ENCODE results near the gene C20orf144.

The C20orf144 gene

DNA sequence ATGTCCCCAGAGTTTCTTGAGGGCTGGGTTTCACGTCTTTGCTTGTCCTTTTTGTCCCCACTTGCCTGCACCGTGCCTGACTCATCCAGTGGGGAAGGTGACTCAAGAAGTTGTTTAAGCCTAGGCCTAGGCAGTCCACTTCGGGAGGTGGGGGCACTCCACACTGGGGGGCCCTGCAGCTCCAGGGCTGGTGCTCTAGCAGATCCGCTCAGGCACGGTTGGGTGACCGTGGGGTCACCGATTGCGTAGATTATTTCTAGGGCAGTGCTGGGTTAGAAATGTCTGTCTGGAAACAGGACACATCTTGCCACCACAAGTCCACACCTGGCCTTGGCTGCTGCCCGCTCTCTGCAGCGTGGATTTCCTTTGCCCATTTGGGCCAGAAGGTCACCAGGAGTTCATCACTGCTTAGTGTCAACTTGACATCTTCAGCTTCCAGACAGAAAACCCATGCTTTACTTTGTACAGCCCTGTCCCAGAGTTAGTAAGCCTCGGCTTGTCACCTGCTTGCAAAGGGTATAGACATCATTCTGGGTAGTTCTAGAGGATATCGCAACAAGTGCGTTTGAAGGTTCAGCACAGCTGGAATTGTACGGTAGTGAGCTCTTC, 13.6 kb upstream of the C20orf144 start:
- Histone ChIP-seq H3K9ac (no peak overlapping the region), H3K27me3 (no peaks in the 10 kb centered on the region), H3K27ac (0 out of 2 replicates have a peak overlapping the region, but pooled peaks have one; percentile 6), H3K4me1 (peaks cover 24% of the 10 kb centered on the region), H3K4me3 (no peak overlapping the region), H3K36me3 (peaks cover 38% of the 10 kb centered on the region), H4K20me1 (peaks cover 39% of the 10 kb centered on the region), H3K4me2 (peak overlapping the region; percentile 30), H3K9me3 (no peaks in the 10 kb centered on the region)
- no peak for TF ChIP-seq Cebpa-rat (IDR thresholded peaks at IDR 0.05)

DNA sequence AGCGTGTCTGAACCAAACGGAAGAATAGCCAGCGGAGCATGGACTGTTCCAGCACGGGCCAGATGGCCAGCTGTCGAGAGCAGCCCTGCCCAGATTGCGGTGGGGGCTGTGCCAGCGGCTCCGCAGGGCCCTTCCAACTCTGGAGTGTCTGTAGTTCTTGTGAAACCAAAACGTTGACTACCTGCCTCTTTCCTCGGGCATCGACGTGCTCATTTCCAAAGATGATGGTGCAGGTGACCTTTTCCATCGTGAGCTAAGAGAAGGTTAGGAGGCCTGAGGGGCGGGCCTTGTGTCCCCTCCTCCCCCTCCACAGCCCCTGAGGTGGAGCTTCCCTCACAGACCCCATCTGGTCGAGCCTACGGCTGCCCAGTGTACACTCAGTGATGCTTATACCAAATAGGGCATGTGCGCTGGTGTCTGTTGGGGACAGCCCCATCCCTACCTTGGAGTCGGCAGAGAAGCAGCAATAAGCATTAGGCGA, 12.9 kb upstream of the C20orf144 start:
- peaks cover 24% of the 10 kb centered on the region for H3K4me1 ChIP-seq
- no peak for TF ChIP-seq Cebpa-rat (IDR thresholded peaks at IDR 0.05)
- no peaks in the 10 kb centered on the region for H3K27me3 ChIP-seq
- 0 out of 2 replicates have a peak overlapping the region, but pooled peaks have one; percentile 30 for H3K4me2 ChIP-seq
- H3K9ac ChIP-seq: no peak overlapping the region
- H3K36me3 ChIP-seq: peaks cover 33% of the 10 kb centered on the region
- peaks cover 38% of the 10 kb centered on the region for H4K20me1 ChIP-seq
- H3K4me3 ChIP-seq: no peak overlapping the region
- 0 out of 2 replicates have a peak overlapping the region, but pooled peaks have one; percentile 6 for H3K27ac ChIP-seq
- H3K9me3 ChIP-seq: no peaks in the 10 kb centered on the region

DNA sequence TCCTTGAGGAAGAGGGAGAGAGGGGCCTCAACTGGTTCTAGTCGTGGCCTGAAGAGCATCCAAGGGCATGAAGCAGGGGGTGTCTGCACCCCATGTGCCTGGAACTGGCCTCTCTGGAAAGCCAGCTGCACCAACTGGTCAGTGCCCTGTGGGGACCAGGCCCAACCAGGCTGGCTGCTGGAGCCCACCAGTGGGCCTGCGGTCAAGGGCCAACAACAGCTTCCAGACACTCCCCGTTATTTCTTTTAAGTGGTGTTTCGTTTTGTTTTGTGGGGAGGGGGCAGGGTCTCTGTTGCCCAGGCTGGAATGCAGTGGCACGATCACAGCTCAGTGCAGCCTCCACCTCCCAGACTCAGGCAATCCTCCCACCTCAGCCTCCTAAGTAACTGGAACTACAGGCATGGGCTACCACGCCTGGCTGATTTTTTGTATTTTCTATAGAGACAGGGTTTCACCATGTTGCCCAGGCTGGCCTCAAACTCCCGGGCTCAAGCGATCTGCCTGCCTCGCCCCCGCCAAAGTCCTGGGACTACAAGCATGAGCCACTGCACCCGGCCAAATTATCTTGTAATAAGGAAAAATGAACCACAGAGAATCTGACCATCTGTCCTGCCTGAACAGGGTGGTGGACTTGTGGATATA, 11.9 kb upstream of the C20orf144 start:
- H3K27me3 ChIP-seq: no peaks in the 10 kb centered on the region
- H3K4me1 ChIP-seq: peaks cover 24% of the 10 kb centered on the region
- no peak overlapping the region for H3K4me3 ChIP-seq
- H3K27ac ChIP-seq: no peak overlapping the region
- H3K9ac ChIP-seq: no peak overlapping the region
- no peak for TF ChIP-seq Cebpa-rat (IDR thresholded peaks at IDR 0.05)
- no peak overlapping the region for H3K4me2 ChIP-seq
- H4K20me1 ChIP-seq: peaks cover 30% of the 10 kb centered on the region
- H3K9me3 ChIP-seq: no peaks in the 10 kb centered on the region
- H3K36me3 ChIP-seq: peaks cover 23% of the 10 kb centered on the region

DNA sequence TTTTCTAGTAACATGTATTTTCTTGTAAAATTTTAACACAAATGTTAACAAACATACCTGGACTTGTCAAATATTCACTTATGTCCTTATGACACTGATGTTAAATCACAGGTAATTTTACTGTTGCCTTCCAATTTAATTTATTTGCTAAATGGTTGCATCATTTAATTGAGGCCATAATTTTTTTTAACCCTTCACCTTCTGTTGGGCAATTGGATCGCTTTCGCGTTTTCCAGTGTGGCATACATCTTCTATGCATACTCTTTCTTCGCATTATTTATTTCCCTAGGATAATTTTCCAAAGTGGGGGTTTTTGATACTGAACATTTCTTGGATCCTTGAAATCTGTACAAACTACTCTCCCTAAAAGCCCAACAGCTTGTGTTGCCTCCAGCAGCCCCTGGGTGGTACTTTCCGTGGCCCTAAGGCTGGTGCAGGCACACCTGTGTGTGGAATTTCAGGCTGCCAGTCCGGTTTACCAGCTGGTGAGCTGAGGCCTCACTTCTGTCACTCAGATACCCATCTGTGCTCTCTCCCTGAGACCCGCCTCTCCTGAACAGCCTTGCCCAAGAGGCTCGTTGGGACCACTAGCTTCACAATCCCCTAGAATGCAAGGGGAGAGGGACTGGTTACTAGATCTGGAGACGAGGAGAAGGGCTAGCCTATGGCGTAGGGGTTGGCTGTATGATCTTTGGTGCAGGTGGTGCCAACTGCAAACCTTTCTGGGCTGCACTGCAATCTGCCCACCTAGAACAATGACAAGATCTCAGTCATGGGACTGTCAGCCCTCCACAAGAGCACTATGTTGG, 11.2 kb upstream of the C20orf144 start:
- H3K9me3 ChIP-seq: no peaks in the 10 kb centered on the region
- no peak overlapping the region for H3K9ac ChIP-seq
- H3K36me3 ChIP-seq: peaks cover 16% of the 10 kb centered on the region; the same call in 1 of the 2 replicates
- peaks cover 24% of the 10 kb centered on the region for H3K4me1 ChIP-seq
- peaks cover 30% of the 10 kb centered on the region for H4K20me1 ChIP-seq
- no peak for TF ChIP-seq Cebpa-rat (IDR thresholded peaks at IDR 0.05)
- no peak overlapping the region for H3K4me3 ChIP-seq
- H3K27me3 ChIP-seq: no peaks in the 10 kb centered on the region
- no peak overlapping the region for H3K27ac ChIP-seq
- no peak overlapping the region for H3K4me2 ChIP-seq

DNA sequence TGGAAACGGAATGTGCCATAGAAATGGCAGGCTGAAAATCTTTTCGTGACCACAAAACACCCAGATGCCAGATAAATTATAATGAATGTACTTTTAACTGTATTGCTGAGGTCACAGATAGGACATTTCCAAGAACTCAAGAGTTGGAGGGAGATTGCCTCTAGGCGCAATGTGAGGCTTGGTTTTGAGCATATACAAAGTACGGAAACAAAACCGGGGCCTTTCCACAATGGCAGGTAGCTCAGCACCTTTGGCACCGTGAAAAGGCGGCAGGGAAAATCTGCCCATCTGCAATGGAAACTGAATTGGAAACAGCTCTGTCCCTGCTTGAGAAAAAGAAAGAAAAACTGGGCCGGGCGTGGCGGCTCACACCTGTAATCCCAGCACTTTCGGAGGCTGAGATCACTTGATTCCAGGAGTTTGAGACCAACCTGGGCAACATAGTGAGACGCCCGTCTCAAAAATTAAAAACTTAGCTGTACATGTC, 10.5 kb upstream of the C20orf144 start:
- no peak for TF ChIP-seq Cebpa-rat (IDR thresholded peaks at IDR 0.05)
- H3K4me2 ChIP-seq: no peak overlapping the region
- no peaks in the 10 kb centered on the region for H3K27me3 ChIP-seq
- no peak overlapping the region for H3K27ac ChIP-seq
- no peak overlapping the region for H3K9ac ChIP-seq
- H3K9me3 ChIP-seq: no peaks in the 10 kb centered on the region
- H3K4me3 ChIP-seq: no peak overlapping the region
- peaks cover 27% of the 10 kb centered on the region for H4K20me1 ChIP-seq
- H3K4me1 ChIP-seq: peaks cover 24% of the 10 kb centered on the region
- peaks cover 11% of the 10 kb centered on the region; the same call in 1 of the 2 replicates for H3K36me3 ChIP-seq

DNA sequence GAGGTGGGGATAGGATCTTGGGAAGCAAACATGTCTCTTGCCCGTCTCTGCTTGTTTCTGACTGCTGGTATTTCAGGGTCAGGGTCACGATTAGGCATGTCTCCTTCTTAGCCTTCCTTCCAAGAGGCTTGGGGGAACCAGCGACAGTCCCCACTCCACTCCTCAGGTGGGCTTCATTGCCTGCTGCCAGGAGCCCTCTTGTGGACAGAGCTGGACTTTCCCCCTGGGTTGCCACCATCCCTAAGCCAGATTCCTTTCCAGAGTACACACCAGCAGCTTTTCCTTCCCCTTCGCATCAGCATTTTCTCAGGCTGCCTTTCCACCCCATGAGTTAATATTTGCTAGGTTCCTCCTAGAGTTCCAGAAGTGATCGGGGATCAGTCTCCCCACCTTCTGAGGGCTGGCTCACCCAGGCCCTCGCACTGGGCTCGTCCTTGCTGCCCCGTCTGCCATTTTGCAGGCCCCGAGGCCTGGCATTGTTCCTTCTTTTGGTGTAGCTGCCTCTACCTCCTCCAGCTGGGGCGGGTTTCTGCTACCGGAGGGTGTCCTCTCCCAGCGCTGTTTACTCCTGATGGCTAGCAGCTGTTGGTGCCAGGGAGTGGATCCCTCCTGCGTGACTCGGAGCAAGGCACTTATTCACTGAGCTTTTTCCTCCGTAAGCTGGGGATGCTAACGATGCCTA, 8.8 kb upstream of the C20orf144 start:
- Histone ChIP-seq H3K27me3 (no peaks in the 10 kb centered on the region), H3K9ac (no peak overlapping the region), H3K27ac (no peak overlapping the region), H3K4me2 (no peak overlapping the region), H3K4me3 (no peak overlapping the region), H3K36me3 (peaks cover 21% of the 10 kb centered on the region; the same call in 1 of the 2 replicates), H4K20me1 (peaks cover 10% of the 10 kb centered on the region), H3K4me1 (peaks cover 11% of the 10 kb centered on the region), H3K9me3 (no peaks in the 10 kb centered on the region)
- no peak for TF ChIP-seq Cebpa-rat (IDR thresholded peaks at IDR 0.05)

DNA sequence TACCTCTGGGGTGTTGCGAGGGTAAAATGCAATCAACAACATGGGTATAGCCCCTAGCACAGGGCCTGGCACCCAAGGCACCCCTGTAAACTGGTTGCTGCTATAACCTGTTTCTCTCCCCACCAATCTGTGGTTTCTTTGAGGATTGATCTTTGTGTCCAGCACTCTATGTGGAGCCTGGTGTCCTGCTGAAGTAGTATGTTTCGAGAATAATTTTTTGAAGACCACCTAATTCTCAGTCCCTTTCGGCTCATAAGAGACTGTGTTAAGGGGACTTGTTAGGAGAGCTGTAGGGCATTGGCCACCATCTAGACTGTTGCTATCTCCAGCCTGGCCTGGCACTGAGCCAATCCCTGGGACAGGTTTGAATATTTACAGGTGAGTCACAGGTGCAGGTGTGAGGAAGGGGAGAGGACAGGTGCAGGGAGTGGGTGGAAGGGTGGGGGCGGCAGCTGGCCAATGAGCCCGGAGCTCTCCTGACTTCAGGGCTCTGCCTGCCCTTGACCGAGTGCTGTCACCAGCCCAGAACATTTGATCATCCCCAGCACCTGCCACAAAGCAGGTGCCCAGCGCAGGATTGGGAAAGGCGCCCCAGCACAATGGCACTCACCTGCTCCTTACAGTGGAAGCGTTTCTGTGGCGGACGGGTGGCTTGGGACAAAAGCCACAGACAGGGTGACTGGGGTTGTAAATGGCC, 8.1 kb upstream of the C20orf144 start:
- Histone ChIP-seq H3K27me3 (no peaks in the 10 kb centered on the region), H3K4me1 (peaks cover 4% of the 10 kb centered on the region), H3K9me3 (no peaks in the 10 kb centered on the region), H3K27ac (no peak overlapping the region), H3K36me3 (peaks cover 25% of the 10 kb centered on the region; the same call in 1 of the 2 replicates), H3K9ac (no peak overlapping the region), H3K4me2 (no peak overlapping the region), H3K4me3 (no peak overlapping the region), H4K20me1 (peaks cover 3% of the 10 kb centered on the region; the same call in 1 of the 2 replicates)
- no peak for TF ChIP-seq Cebpa-rat (IDR thresholded peaks at IDR 0.05)

DNA sequence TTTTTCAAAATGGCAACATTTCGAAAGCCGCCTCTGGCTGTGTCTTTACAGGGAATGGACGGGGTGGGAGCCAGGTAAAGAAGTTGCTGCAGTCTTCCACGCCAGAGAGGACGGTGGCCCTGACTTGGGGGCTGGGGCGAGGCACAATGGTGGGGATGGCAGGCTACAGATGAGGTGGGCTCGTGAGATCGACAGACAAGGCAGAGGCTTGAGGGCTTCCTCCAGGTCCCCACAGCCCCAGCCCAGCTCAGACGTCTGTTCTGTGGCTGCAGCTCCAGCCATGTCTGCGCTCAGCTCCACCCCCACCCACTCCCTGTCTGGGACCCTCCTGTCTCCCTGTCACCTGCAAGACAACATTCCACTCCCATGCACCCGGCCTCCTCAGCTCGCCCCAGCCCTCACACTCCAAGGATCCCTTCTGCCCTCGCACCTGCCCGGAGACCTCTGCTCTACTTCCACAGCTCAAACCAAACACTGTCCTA, 7.4 kb upstream of the C20orf144 start:
- TF ChIP-seq Cebpa-rat (IDR thresholded peaks at IDR 0.05): no peak
- Histone ChIP-seq H3K4me2 (no peak overlapping the region), H3K9ac (no peak overlapping the region), H3K27me3 (no peaks in the 10 kb centered on the region), H3K4me3 (no peak overlapping the region), H3K36me3 (peaks cover 32% of the 10 kb centered on the region), H4K20me1 (no peaks in the 10 kb centered on the region), H3K9me3 (no peaks in the 10 kb centered on the region), H3K27ac (no peak overlapping the region), H3K4me1 (peaks cover under 1% of the 10 kb centered on the region; the same call in 1 of the 2 replicates)
